Endothelial cell of umbilical vein (primary cell): ENCODE results near the gene APRT. TPM values are rescaled to one million over a fixed set of nuclear protein-coding genes. Genes with fewer than 3 reads are reported as not detected.

ENCODE experiments used
- BruUV-seq: library from RNA; stranded (reverse); fragments of 400-500 nt; replicated peaks from 2 replicates; lab custom pipeline; 2021; lab: Mats Ljungman, UMichigan
- CTCF ChIA-PET: fragments of 300-600, 350-600 bp; sonication (Branson Sonifier 250); formaldehyde crosslinking; loops from one replicate; lab custom pipeline; 2021; ENCODE audit warnings: antibody characterized with exemption, inconsistent platforms; lab: Charles Lee
- POLR2A ChIA-PET: fragments of 300-600, 350-600 bp; sonication (Branson Sonifier 250); formaldehyde crosslinking; loops from one replicate; lab custom pipeline; 2021; ENCODE audit warnings: antibody characterized with exemption, inconsistent platforms; lab: Charles Lee
- DNase-seq: peaks from one replicate; pipeline ENCODE4 v3.0.0-alpha.2; 2011; ENCODE audit warnings: low read depth, low spot score
- FAIRE-seq: peaks from 2 replicates; lab custom pipeline; 2011; peaks lifted over from hg19 to GRCh38; lab: Jason Lieb, UNC
- H2AFZ ChIP-seq: 2 replicates; pipeline ENCODE4 v1.6.0; 2012; ENCODE audit warnings: low read depth, low read length, control low read depth, inconsistent platforms
- H3K27ac ChIP-seq: 2 replicates; pipeline ENCODE4 v1.5.1; 2011; ENCODE audit warnings: low read depth, mild to moderate bottlenecking, control low read depth, low read length, moderate library complexity; ENCODE audit not compliant: insufficient read depth
- H3K27me3 ChIP-seq, 2 experiments: 2 replicates each; pipeline versions ENCODE4 v1.6.0 to v1.6.1; 2011; ENCODE audit warnings: low read length in 2 of 2, mixed read lengths in 1 of 2; ENCODE audit not compliant: control insufficient read depth in 2 of 2, insufficient read depth in 2 of 2
- H3K36me3 ChIP-seq, 2 experiments: 2 replicates in 1 of 2; 3 replicates in 1 of 2; pipeline ENCODE4 v1.5.1; 2011; ENCODE audit warnings: low read length in 2 of 2, mild to moderate bottlenecking in 1 of 2, moderate library complexity in 1 of 2; ENCODE audit not compliant: control insufficient read depth in 2 of 2, insufficient read depth in 2 of 2; ENCODE audit errors: extremely low read depth in 1 of 2
- H3K4me1 ChIP-seq: 3 replicates; pipeline ENCODE4 v1.5.1; 2011; ENCODE audit warnings: mild to moderate bottlenecking, low read length; ENCODE audit not compliant: control insufficient read depth, insufficient read depth; ENCODE audit errors: extremely low read depth
- H3K4me2 ChIP-seq: 2 replicates; pipeline ENCODE4 v1.6.1; 2011; ENCODE audit warnings: low read length, control low read depth, mixed read lengths; ENCODE audit not compliant: insufficient read depth
- H3K4me3 ChIP-seq, 3 experiments: fragments of 200-600 bp in 1 of 3; sonication (generic), shearing (Covaris generic) in 1 of 3; replicated peaks in 1 of 3; 2 replicates each; pipeline ENCODE4 v1.5.1; 2011 to 2016; ENCODE audit warnings: control low read depth in 3 of 3, low read length in 3 of 3, mild to moderate bottlenecking in 2 of 3, inconsistent platforms in 1 of 3, low read depth in 1 of 3, moderate library complexity in 1 of 3; ENCODE audit not compliant: insufficient read depth in 1 of 3
- H3K79me2 ChIP-seq: 2 replicates; pipeline ENCODE4 v1.6.0; 2012; ENCODE audit warnings: low read length, inconsistent platforms; ENCODE audit not compliant: control insufficient read depth, insufficient read depth
- H3K9ac ChIP-seq: replicated peaks from 2 replicates; pipeline ENCODE3; 2011; ENCODE audit warnings: low read length, control low read depth; ENCODE audit not compliant: insufficient read depth; ENCODE audit errors: extremely low read depth
- H3K9me1 ChIP-seq: replicated peaks from 3 replicates; pipeline ENCODE4 v1.6.0; 2011; ENCODE audit warnings: mild to moderate bottlenecking, low read length; ENCODE audit not compliant: control insufficient read depth, insufficient read depth; ENCODE audit errors: extremely low read depth
- H3K9me3 ChIP-seq: replicated peaks from 2 replicates; pipeline ENCODE4 v1.5.1; 2012; ENCODE audit warnings: low read length, inconsistent platforms; ENCODE audit not compliant: control insufficient read depth, insufficient read depth
- H4K20me1 ChIP-seq: replicated peaks from 2 replicates; pipeline ENCODE3; 2011; ENCODE audit warnings: mild to moderate bottlenecking, low read length; ENCODE audit not compliant: control insufficient read depth, insufficient read depth; ENCODE audit errors: extremely low read depth
- CTCF ChIP-seq, 2 donors: IDR thresholded peaks; 1 replicate in 1 of 2; 2 replicates in 1 of 2; pipeline ENCODE4 v1.5.1; 2011; ENCODE audit warnings: low read length in 2 of 2, mild to moderate bottlenecking in 2 of 2, moderate library complexity in 2 of 2, control low read depth in 1 of 2, inconsistent platforms in 1 of 2, low read depth in 1 of 2; ENCODE audit not compliant: insufficient read depth in 1 of 2; ENCODE audit errors: extremely low read depth in 1 of 2
- EZH2 ChIP-seq: IDR thresholded peaks from 2 replicates; pipeline ENCODE4 v1.6.1; 2012; ENCODE audit warnings: borderline replicate concordance, low read depth, mild to moderate bottlenecking, moderate library complexity, low read length, inconsistent platforms; ENCODE audit not compliant: severe bottlenecking
- FOS ChIP-seq: IDR thresholded peaks from 2 replicates; pipeline ENCODE4 v1.6.1; 2011; ENCODE audit warnings: mild to moderate bottlenecking, low read length, moderate library complexity, borderline replicate concordance; ENCODE audit not compliant: insufficient read depth
- GATA2 ChIP-seq: IDR thresholded peaks from 2 replicates; pipeline ENCODE4 v1.7.0; 2011; ENCODE audit warnings: low read depth, mild to moderate bottlenecking, moderate library complexity, mixed read lengths, low read length; ENCODE audit not compliant: insufficient read length, insufficient read depth
- JUN ChIP-seq: IDR thresholded peaks from 2 replicates; pipeline ENCODE4 v1.6.1; 2011; ENCODE audit warnings: borderline replicate concordance, low read depth; ENCODE audit not compliant: insufficient read length, insufficient read depth
- MAX ChIP-seq: IDR thresholded peaks from 2 replicates; pipeline ENCODE4 v1.6.1; 2011; ENCODE audit not compliant: insufficient read depth, insufficient read length
- POLR2A ChIP-seq: IDR thresholded peaks from 2 replicates; pipeline ENCODE4 v1.6.1; 2012; ENCODE audit warnings: low read depth, mild to moderate bottlenecking, control low read depth, low read length
- POLR2AphosphoS5 ChIP-seq: IDR thresholded peaks from 2 replicates; pipeline ENCODE4 v1.6.1; 2012; ENCODE audit warnings: low read depth, mild to moderate bottlenecking, control low read depth, low read length, moderate library complexity; ENCODE audit not compliant: insufficient read depth
- dilution Hi-C: fragments of 300-500 bp; cut with MboI; formaldehyde crosslinking; loops from one replicate; pipeline ENCODE4 v1.15.0; 2019; ENCODE audit warnings: low sequenced_read_pairs; ENCODE audit not compliant: extremely low pct_ligation_motif_present
- intact Hi-C: fragments of 100-400 bp; cut with micrococcal nuclease; formaldehyde crosslinking; loops from one replicate; pipeline ENCODE4 v1.10.0; 2022
- polyA plus RNA-seq, 4 experiments: library from polyadenylated mRNA; depleted of rRNA in 3 of 4; stranded (reverse) in 3 of 4; unstranded in 1 of 4; fragments of >200 nt; gene quantifications; 2 replicates each; pipeline versions ENCODE4 v1.2.1 to v1.2.3, GENCODE V29; 2011 to 2012; ENCODE audit warnings: missing spikeins in 1 of 4
- total RNA-seq: library from RNA; stranded (reverse); gene quantifications from 2 replicates; pipeline ENCODE4 v1.2.3, GENCODE V29; 2021

The APRT gene
- total and polyA plus RNA-seq, 2 donors (not counting 3 experiments of a cell fraction or from before 2014, with no cell fraction given) = 143 to 152 TPM

DNA sequence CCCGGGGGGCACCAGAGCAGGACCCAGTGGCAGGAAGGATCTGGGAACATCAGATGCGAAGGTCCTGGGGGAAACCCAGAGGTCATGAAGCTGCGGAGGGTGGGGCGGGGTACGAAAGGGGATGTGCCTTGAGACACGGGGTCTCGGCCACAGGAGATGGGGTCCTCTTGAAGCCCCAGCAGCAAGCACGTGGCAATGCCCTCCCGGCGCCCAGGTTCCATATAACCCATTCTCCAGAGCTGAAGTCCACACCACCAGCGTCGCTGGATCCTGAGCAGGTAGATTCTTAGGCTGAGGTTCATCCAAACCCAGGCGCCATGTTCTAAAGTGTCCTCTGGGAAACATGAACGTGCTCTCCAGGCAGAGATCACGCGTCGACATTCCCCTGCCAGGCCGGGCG, 47.6 kb downstream of the APRT start:
- dilution Hi-C loops = no loop called here

More for the DNA sequence above, 47.6 kb downstream of the APRT start:
- ChIA-PET POLR2A (no interaction called here), CTCF (interaction anchor here (1.0 to 1.7 kb wide), 2 partner anchors 19 to 27 kb away, joined by 3 to 6 read pairs; no protein-coding TSS in a partner anchor)
- TF ChIP-seq EZH2 (no peak), CTCF (IDR thresholded peaks at IDR 0.05; ENCODE audit: extremely low read depth in 1 of 2, insufficient read depth in 1 of 2, low read depth in 1 of 2, low read length in 2 of 2) (no peak), MAX (no peak), FOS (no peak), POLR2AphosphoS5 (no peak), GATA2 (no peak), POLR2A (no peak), JUN (no peak)
- DNase-seq (no peak), FAIRE-seq (no peak)
- Histone ChIP-seq H3K27me3 (no peaks in the 10 kb centered on the region), H2AFZ (no peak overlapping the region), H3K36me3 (peaks cover 0 to 14% of the 10 kb centered on the region in 2 experiments), H3K4me2 (no peak overlapping the region), H3K9me1 (no peaks in the 10 kb centered on the region), H4K20me1 (no peaks in the 10 kb centered on the region), H3K4me3 (no peak overlapping the region), H3K27ac (no peak overlapping the region), H3K9me3 (no peaks in the 10 kb centered on the region), H3K9ac (no peak overlapping the region), H3K4me1 (peaks cover 26% of the 10 kb centered on the region), H3K79me2 (peaks cover 95% of the 10 kb centered on the region)
- intact Hi-C loops = no loop called here
- BruUV-seq = no TSS peak
